ENCODE measurements around the gene CCDC18.

Gene CCDC18

DNA sequence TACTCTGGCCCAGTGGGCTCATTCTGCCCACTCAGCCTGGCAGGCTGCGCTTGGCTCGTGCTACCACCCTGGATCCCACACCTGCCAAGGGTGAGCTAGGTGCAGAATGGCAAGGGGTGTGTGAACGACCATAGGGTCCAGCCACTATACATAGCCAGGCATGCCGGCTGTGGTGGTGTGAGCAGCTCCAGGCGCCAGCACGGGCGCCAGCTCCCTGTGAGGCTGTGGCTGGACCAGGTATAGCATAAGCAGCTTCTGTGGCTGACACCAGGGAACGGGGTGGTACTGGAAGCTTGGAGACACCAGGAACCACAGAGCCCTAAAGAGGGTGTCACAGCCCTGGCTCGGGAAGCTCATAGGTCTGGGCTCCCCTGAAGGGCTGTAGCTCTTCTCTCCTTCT is 18.6 kb downstream of the CCDC18 start:
- TF ChIP-seq, protein P1, sequence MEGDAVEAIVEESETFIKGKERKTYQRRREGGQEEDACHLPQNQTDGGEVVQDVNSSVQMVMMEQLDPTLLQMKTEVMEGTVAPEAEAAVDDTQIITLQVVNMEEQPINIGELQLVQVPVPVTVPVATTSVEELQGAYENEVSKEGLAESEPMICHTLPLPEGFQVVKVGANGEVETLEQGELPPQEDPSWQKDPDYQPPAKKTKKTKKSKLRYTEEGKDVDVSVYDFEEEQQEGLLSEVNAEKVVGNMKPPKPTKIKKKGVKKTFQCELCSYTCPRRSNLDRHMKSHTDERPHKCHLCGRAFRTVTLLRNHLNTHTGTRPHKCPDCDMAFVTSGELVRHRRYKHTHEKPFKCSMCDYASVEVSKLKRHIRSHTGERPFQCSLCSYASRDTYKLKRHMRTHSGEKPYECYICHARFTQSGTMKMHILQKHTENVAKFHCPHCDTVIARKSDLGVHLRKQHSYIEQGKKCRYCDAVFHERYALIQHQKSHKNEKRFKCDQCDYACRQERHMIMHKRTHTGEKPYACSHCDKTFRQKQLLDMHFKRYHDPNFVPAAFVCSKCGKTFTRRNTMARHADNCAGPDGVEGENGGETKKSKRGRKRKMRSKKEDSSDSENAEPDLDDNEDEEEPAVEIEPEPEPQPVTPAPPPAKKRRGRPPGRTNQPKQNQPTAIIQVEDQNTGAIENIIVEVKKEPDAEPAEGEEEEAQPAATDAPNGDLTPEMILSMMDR (IDR thresholded peaks at IDR 0.05) = no peak
- no peak for TF ChIP-seq ZFX (IDR thresholded peaks at IDR 0.05; ENCODE audit: borderline replicate concordance)

GRCh38 chr1:93200086-93200620 is 19.6 kb downstream of the CCDC18 start:
- no peak overlapping the region for H3K27ac ChIP-seq
- TF ChIP-seq, protein P1 (IDR thresholded peaks at IDR 0.05) = no peak

More for the DNA sequence above, 18.6 kb downstream of the CCDC18 start:
- no peak overlapping the region for H3K27ac ChIP-seq

DNA sequence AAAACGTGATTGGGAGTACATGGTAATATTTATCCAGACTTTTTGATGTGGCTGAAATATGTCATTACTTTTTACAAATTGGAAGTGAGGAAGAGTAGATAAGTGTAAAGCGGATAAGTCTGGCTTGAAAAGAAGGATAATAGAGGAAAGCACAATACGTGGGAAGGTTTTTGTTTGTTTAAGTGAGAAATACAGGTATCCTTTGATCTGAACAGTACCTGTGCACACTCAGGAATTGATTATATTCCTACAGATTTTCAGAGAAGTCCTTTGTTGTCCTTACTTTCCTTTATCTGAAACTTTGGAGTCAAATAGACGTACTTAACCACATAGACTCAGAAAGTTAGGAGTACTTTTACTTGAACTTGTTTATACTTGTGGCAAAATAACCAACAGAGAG is 20.2 kb downstream of the CCDC18 start:
- no peak overlapping the region for H3K27ac ChIP-seq
- no peak for TF ChIP-seq ZFX (IDR thresholded peaks at IDR 0.05; ENCODE audit: borderline replicate concordance)
- TF ChIP-seq, protein P1 (IDR thresholded peaks at IDR 0.05) = no peak

DNA sequence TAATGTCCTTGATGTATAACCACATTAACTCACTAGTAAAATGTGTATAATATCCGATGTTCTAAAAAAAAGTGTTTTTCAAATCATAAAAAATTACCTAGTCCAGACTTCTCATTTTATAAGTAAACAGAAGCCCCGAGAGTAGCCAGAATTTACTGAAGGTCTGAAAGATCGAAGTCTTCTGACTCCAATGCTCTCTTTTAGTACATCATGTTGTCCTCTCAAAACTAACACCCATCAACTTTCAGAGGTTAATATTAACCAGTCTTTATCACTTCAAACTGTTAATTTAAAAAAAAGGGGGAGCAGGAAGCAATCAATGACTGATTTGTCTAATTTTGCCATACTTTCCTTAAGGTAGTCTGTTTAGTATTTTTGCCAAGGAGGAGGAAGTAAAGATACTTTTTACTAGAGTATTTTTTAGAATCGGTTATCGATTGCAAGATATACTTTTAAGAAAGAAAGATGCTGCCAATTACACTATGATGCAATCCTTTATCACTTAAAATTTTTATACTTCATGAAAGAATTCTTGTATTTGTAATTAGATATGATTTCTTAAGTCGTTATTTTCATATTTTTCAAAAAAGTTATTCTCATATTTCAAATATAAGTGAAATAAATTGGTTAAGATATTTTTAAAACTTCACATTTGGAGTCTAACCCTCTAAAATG is 25.5 kb downstream of the CCDC18 start:
- H3K27ac ChIP-seq = no peak overlapping the region
- TF ChIP-seq ZFX (IDR thresholded peaks at IDR 0.05; ENCODE audit: borderline replicate concordance) = no peak
- TF ChIP-seq, protein P1 (IDR thresholded peaks at IDR 0.05) = no peak

- TF ChIP-seq ZFX (IDR thresholded peaks at IDR 0.05; ENCODE audit: borderline replicate concordance) = no peak
- TF ChIP-seq, protein P1 (IDR thresholded peaks at IDR 0.05) = no peak
- no peak overlapping the region for H3K27ac ChIP-seq
These were observed 26.0 kb downstream of the CCDC18 start for GRCh38 chr1:93206567-93206954.

DNA sequence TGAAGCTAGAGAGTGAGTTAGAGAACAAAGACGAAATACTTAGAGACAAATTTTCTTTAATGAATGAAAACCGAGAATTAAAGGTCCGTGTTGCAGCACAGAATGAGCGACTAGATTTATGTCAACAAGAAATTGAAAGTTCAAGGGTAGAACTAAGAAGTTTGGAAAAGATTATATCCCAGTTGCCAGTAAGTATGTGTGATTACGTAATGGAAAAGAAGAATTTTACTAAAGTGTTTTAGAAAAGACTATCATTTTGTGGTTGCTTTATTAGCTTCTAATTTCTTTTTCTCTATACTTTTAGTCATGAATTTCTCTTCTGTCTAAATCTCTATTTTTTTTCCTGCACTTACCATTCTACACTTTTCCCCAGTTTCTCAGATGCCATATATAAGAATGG is 26.7 kb downstream of the CCDC18 start:
- no peak for TF ChIP-seq ZFX (IDR thresholded peaks at IDR 0.05; ENCODE audit: borderline replicate concordance)
- TF ChIP-seq, protein P1 (IDR thresholded peaks at IDR 0.05) = no peak
- H3K27ac ChIP-seq = no peak overlapping the region

- no peak overlapping the region for H3K27ac ChIP-seq
- TF ChIP-seq ZFX (IDR thresholded peaks at IDR 0.05; ENCODE audit: borderline replicate concordance) = no peak
- TF ChIP-seq, protein P1 (IDR thresholded peaks at IDR 0.05) = no peak
These were observed 34.8 kb downstream of the CCDC18 start for GRCh38 chr1:93215322-93215721.
